Adipocyte (in vitro differentiated cells): Measurements from ENCODE around the gene PDE11A.

Experiments
- DNase-seq: peaks from one replicate; pipeline ENCODE4 v3.0.0-alpha.2; 2015; ENCODE audit warnings: low read depth
- H3K27me3 ChIP-seq: replicated peaks from 2 replicates; pipeline ENCODE4 v1.7.0; 2013; ENCODE audit warnings: mild to moderate bottlenecking, low read length, moderate library complexity; ENCODE audit not compliant: control insufficient read depth, insufficient read depth
- H3K36me3 ChIP-seq: 2 replicates; pipeline ENCODE4 v1.7.0; 2013; ENCODE audit warnings: low read length, mild to moderate bottlenecking, moderate library complexity; ENCODE audit not compliant: control insufficient read depth, insufficient read depth, severe bottlenecking
- H3K4me1 ChIP-seq: 2 replicates; pipeline ENCODE4 v1.7.0; 2013; ENCODE audit warnings: mild to moderate bottlenecking, low read length, moderate library complexity; ENCODE audit not compliant: control insufficient read depth, insufficient read depth
- H3K4me3 ChIP-seq: 2 replicates; pipeline ENCODE4 v1.7.0; 2013; ENCODE audit warnings: mild to moderate bottlenecking, low read length, moderate library complexity
- H3K9ac ChIP-seq: 2 replicates; pipeline ENCODE4 v1.7.0; 2013; ENCODE audit warnings: mild to moderate bottlenecking, low read length, moderate library complexity
- H3K9me3 ChIP-seq: 2 replicates; pipeline ENCODE4 v1.7.0; 2013; ENCODE audit warnings: mild to moderate bottlenecking, low read length, moderate library complexity; ENCODE audit not compliant: control insufficient read depth

Gene PDE11A

DNA sequence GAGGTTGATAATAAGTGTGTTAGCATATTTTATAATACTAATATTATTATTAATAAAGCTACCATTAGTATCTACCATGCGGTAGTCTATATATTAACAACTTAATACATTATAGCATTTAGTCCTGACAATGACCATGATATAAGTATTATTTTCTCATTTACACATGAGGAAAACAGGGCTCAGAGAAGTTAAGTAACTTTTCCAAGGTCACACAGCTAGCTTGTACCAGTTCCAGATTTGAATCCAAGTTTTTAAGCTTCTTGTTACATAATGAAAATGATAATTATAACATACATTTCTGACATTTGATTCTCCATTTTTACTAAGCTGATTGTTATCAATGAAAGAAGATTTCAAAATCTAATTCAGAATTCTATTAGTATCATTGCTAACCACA is 369.4 kb downstream of the PDE11A start:
- no peaks in the 10 kb centered on the region for H3K36me3 ChIP-seq
- DNase-seq: no peak
- no peaks in the 10 kb centered on the region for H3K9me3 ChIP-seq
- H3K4me3 ChIP-seq: no peak overlapping the region
- no peak overlapping the region for H3K9ac ChIP-seq
- no peaks in the 10 kb centered on the region for H3K4me1 ChIP-seq
- H3K27me3 ChIP-seq: peaks cover 17% of the 10 kb centered on the region

DNA sequence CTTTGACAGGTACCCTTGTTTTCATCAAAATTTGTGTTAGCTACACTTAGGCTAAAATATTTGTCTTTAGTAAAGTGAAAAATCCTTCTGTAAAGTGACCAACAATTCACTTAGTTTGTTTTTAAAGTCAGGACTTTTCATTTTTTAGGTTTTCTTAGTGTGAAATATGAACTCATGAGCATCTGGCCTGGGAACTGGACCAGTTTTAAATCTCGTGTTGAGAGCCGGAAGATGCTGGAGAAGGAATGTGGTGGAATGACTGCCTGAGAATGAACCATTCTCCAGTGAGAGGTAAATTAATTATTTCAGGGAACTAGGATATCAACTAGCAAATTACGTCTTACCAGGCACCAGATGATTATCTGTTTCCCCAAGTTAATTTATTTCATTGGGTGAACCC is 374.3 kb downstream of the PDE11A start:
- DNase-seq: no peak
- H3K4me3 ChIP-seq: no peak overlapping the region
- no peaks in the 10 kb centered on the region for H3K9me3 ChIP-seq
- no peaks in the 10 kb centered on the region for H3K36me3 ChIP-seq
- no peaks in the 10 kb centered on the region for H3K4me1 ChIP-seq
- H3K9ac ChIP-seq: no peak overlapping the region
- H3K27me3 ChIP-seq: no peaks in the 10 kb centered on the region

DNA sequence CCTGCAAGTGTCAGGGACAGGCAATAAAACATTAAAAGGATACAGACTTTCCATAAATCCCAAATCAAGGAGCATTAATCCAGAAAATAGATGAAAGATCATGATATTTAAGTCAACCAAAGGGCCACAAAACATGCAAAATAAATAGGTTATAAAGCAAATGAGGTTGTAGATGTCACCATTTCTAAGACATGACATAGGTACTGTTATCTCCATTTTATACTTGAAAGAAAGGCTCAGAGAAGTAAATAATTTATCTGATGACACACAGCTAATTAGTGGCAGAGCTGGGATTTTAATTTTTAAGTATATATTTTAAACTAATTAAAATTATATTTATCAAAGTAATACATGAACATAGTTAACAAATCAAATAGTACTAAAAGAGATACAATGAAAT is 378.2 kb downstream of the PDE11A start:
- no peak overlapping the region for H3K4me3 ChIP-seq
- H3K9me3 ChIP-seq: no peaks in the 10 kb centered on the region
- no peaks in the 10 kb centered on the region for H3K36me3 ChIP-seq
- no peaks in the 10 kb centered on the region for H3K27me3 ChIP-seq
- DNase-seq: no peak
- no peak overlapping the region for H3K9ac ChIP-seq
- H3K4me1 ChIP-seq: peaks cover 9% of the 10 kb centered on the region

DNA sequence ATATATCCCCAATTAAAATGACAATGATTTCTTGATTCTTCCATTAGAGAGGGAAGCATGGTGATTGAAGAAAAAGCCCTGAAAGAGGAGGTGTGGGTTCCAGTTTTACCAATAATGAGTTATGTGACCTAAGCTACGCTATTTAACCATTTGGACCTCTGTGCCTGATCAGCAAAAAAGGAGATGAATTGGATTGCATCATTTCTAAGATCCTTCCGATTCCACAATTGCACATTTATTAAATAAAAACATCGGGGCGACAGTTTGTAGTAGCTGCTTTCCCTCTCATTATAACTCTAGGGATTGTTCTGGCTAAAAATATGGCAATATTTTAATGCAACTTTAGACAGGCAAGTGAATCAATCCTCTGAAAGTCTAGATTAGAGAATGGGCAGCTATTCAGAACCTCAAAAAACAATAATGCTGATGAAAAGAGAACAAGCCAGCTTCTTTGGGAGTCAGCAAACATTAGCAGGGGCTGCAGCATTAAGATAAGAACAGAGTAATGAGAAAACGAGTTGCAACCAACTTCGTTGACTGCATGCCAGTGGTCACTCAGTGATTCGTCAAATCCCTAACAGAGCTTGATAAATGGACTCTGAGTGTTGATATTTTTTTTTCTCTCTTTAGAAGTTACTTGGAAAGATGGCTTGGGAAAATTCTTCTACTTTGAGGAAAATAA is 378.8 kb downstream of the PDE11A start:
- H3K9ac ChIP-seq: no peak overlapping the region
- no peak for DNase-seq
- no peaks in the 10 kb centered on the region for H3K36me3 ChIP-seq
- H3K9me3 ChIP-seq: no peaks in the 10 kb centered on the region
- H3K4me3 ChIP-seq: no peak overlapping the region
- H3K4me1 ChIP-seq: peaks cover 9% of the 10 kb centered on the region
- no peaks in the 10 kb centered on the region for H3K27me3 ChIP-seq

DNA sequence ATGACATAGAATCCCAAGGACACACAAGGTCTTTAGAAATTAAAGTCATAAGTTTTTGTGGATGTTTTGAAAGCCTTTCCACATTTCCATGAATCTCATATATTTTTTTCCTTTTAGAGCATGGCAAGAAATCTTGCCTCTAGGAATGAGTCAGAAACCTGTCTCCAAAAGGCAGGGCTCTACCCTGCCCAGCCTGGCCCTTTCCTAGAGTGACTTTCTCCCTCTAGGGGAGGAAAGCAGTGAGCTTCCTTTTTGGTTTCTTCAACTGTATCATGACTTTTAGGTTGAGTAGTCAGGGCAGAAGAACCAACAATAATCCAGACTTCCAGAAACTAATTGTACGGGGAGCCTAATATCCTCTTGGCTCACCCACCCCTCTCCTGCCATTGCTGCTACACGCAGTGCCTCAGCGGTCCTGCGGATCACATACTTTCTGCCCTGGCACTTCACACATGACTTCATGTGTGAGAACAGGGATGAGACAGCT is 379.8 kb downstream of the PDE11A start:
- Histone ChIP-seq H3K9ac (no peak overlapping the region), H3K9me3 (no peaks in the 10 kb centered on the region)
- DNase-seq: peak; percentile 14

DNA sequence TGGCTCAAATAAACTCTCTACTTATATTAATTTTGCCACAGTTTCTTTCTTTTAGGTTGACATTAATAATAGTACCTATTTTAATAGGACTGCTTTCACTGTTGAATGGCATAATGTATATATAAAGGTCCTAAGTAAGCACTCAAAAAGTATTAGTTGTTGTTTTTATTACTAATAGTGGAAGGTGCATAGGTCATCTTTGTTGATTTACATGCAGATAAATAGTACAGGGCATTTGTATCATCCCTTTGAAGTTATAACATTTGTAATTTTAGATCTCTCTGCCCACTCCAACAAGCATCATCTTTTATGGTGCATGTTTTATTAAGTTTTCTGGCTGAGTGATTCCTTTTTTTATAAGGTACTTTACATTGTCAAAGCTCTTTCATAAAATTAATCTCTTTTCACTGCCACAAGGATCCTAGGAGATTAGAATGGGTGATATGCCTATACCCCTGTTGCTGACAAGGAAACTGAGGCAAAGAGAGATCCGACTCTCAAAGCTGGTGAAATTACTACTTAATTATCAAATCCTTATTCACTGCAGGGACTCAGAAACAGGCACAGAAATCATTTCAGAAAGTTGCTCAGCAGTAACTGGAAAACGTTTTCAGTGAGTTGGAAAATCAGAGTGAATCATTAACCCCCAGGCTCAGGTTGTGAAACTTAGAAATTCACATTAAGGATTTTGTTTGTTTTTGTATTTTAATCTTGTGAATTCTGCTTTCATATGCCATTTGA is 380.4 kb downstream of the PDE11A start:
- Histone ChIP-seq H3K9me3 (no peaks in the 10 kb centered on the region), H3K4me1 (peaks cover 9% of the 10 kb centered on the region), H3K9ac (no peak overlapping the region), H3K4me3 (no peak overlapping the region), H3K27me3 (no peaks in the 10 kb centered on the region), H3K36me3 (no peaks in the 10 kb centered on the region)
- DNase-seq: peak; percentile 9

More for the DNA sequence above, 379.8 kb downstream of the PDE11A start:
- no peaks in the 10 kb centered on the region for H3K36me3 ChIP-seq
- peaks cover 9% of the 10 kb centered on the region for H3K4me1 ChIP-seq
- H3K27me3 ChIP-seq: no peaks in the 10 kb centered on the region
- no peak overlapping the region for H3K4me3 ChIP-seq

DNA sequence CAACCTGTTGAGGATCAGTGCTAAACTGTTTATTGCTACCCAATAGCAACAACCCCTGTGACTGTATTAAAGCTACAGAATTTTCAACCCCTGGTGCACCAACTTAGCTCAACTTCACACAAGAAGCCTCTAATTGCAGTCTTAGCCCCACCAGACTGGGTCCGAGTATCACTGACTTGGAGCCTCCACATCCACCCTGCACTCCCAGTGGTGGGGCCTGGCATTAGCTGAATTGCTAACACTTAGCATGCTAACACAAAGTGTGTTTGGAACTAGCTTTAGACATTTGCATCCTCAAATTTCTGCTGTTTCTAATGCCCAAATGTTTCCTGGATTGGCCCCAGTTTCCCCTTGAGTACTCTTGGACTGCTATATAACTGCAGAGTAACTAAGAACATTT is 381.4 kb downstream of the PDE11A start:
- Histone ChIP-seq H3K9ac (no peak overlapping the region), H3K27me3 (no peaks in the 10 kb centered on the region), H3K4me3 (no peak overlapping the region), H3K9me3 (no peaks in the 10 kb centered on the region), H3K36me3 (no peaks in the 10 kb centered on the region), H3K4me1 (peaks cover 9% of the 10 kb centered on the region)
- no peak for DNase-seq

DNA sequence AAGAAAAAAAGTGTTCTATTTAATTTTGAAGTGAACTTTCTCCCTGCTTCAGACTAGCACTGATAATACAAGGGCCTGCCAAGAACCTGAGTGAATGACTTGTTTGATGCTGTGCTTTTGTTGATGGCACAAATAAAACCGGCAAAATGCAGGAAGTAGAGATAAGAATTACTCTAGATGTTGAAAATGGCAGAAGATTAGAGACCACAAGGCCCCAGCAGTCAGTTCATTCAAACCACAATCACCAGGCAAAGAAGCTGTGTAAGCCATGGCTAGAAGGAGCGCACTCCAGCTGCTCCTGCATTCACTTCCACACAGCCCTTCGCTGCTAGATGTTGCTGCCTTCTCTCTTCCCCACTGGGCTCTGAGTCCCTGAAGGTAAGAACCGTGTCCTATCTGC is 383.0 kb downstream of the PDE11A start:
- no peak overlapping the region for H3K4me3 ChIP-seq
- H3K9ac ChIP-seq: no peak overlapping the region
- no peaks in the 10 kb centered on the region for H3K36me3 ChIP-seq
- peaks cover 11% of the 10 kb centered on the region for H3K4me1 ChIP-seq
- no peaks in the 10 kb centered on the region for H3K9me3 ChIP-seq
- H3K27me3 ChIP-seq: no peaks in the 10 kb centered on the region
- no peak for DNase-seq

DNA sequence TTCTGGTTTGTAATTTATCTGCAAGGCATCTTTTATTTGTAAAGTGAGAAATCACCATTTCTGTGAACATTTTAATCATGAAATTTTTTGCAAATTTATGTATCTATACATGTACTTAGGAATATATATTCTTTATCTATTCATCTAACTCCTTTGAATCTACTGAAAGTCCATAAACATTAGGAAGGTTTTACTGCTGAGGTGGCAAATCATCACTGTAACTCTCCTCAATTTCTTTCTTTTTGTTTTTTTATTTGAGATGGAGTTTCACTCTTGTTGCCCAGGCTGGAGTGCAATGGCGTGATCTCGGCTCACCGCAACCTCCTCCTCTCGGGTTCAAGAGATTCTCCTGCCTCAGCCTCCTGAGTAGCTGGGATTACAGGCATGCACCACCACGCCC is 383.7 kb downstream of the PDE11A start:
- no peak overlapping the region for H3K9ac ChIP-seq
- no peaks in the 10 kb centered on the region for H3K36me3 ChIP-seq
- DNase-seq: no peak
- H3K9me3 ChIP-seq: no peaks in the 10 kb centered on the region
- no peaks in the 10 kb centered on the region for H3K27me3 ChIP-seq
- H3K4me3 ChIP-seq: no peak overlapping the region
- peaks cover 17% of the 10 kb centered on the region for H3K4me1 ChIP-seq

DNA sequence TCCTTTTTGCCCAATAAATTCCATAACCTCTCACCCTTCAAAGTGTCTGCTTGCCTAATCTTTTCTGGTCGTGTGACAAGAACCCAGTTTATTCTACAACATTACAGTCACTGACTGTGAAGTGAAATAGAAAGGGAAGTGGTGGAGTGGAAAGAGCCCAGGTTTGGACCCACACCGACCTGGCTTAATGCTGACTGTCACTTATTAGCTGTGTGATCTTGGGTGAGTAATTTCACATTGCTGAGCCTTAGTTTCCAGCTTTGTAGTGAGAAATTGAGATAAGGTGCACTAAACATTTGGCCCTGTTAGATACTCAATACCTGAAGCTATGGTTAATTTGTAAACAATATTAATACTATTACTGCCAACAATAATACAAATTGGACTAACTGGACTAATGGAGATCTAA is 388.9 kb downstream of the PDE11A start:
- H3K9me3 ChIP-seq: no peaks in the 10 kb centered on the region
- H3K9ac ChIP-seq: no peak overlapping the region
- H3K36me3 ChIP-seq: no peaks in the 10 kb centered on the region
- no peak overlapping the region for H3K4me3 ChIP-seq
- no peaks in the 10 kb centered on the region for H3K27me3 ChIP-seq
- H3K4me1 ChIP-seq: peaks cover 23% of the 10 kb centered on the region
- no peak for DNase-seq

DNA sequence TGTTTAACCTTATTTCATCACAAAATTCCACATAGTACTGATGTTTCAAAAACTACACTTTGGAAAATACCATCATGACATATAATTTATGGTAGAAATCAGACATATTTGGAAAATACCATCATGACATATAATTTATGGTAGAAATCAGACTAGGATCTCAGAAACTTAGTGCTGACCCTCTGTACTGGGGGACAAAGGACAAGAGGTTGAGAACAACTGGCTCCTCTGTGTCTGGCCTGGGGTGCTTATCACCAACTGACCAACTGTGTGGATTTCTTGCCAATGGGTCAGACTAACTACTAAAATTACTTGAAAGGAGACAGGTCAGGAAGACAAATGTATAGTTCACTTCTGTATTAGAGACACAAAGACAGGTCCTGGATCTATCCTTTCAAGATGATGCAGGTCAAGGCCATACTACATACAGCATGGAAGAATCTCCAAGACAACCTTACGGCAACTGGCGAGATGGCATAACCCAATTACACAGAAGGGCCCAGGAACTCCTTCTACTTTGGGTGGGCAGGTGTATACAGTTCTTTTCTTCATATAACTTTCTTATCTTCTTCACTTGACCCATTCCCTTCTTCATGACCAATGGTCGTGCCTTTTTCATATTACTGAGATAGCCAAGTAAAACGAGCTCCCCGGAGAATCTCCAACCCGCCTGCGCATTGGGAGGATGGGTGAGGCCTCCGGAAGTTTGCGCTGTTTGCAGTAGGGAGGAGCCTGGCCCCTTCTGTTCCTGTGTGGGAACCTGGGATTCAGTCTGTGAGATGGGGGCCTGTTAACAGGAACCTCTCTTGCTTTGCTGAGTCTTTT is 389.5 kb downstream of the PDE11A start:
- Histone ChIP-seq H3K9ac (no peak overlapping the region), H3K27me3 (no peaks in the 10 kb centered on the region), H3K36me3 (no peaks in the 10 kb centered on the region), H3K4me3 (no peak overlapping the region), H3K4me1 (peaks cover 23% of the 10 kb centered on the region), H3K9me3 (no peaks in the 10 kb centered on the region)
- DNase-seq: no peak
